Vagina (tissue), 2 donors: Measurements from ENCODE around the gene MED12L. TPM values are rescaled to one million over a fixed set of nuclear protein-coding genes. Genes with fewer than 3 reads are reported as not detected.

Experiments used
- DNase-seq, 2 donors: peaks; one replicate each; pipeline ENCODE4 v3.0.0-alpha.2; 2017; ENCODE audit errors: extremely low spot score in 2 of 2
- H3K27ac ChIP-seq: fragments of 200-600 bp; sonication (generic); one replicate; pipeline ENCODE4 v1.5.1; 2019
- H3K27me3 ChIP-seq: fragments of 200-600 bp; sonication (generic); one replicate; pipeline ENCODE4 v1.5.1; 2019
- H3K36me3 ChIP-seq, 2 donors: fragments of 200-600 bp; sonication (generic); one replicate each; pipeline ENCODE4 v1.5.1; 2017 to 2019
- H3K4me1 ChIP-seq: fragments of 200-600 bp; sonication (generic); one replicate; pipeline ENCODE4 v1.5.1; 2019
- H3K4me3 ChIP-seq, 2 donors: fragments of 200-600 bp; sonication (generic); 1 replicate in 1 of 2; 2 replicates in 1 of 2; pipeline ENCODE4 v1.5.1; 2016 to 2019
- H3K9me3 ChIP-seq: fragments of 200-600 bp; sonication (generic); one replicate; pipeline ENCODE4 v1.5.1; 2019
- POLR2A ChIP-seq, 2 donors: fragments of 450-650 bp; IDR thresholded peaks; one replicate each; pipeline ENCODE4 v1.6.1; 2017; ENCODE audit warnings: antibody characterized with exemption in 2 of 2, mild to moderate bottlenecking in 2 of 2, moderate library complexity in 2 of 2
- POLR2AphosphoS5 ChIP-seq, 2 donors: sonication (generic); formaldehyde crosslinking; IDR thresholded peaks; one replicate each; pipeline ENCODE4 v1.9.0; 2017; ENCODE audit warnings: antibody characterized with exemption in 2 of 2, mild to moderate bottlenecking in 2 of 2, low read depth in 1 of 2; ENCODE audit not compliant: insufficient read depth in 1 of 2
- intact Hi-C: fragments of 100-400 bp; cut with DNase I; formaldehyde crosslinking; loops from one replicate; pipeline ENCODE4 v1.15.1; 2023
- total RNA-seq: library from RNA; depleted of rRNA; stranded (reverse); fragments of >200 nt; gene quantifications from one replicate; pipeline ENCODE4 v1.2.3, GENCODE V29; 2016
- TF ChIP-seq, protein P1 (sequence below), 3 experiments: fragments of 450-650 bp in 2 of 3; fragments of 200-600 bp in 1 of 3; sonication (generic) in 1 of 3; IDR thresholded peaks; one replicate each; pipeline ENCODE4 v1.5.1; 2017 to 2019; ENCODE audit warnings: antibody characterized with exemption in 3 of 3, mild to moderate bottlenecking in 2 of 3, moderate library complexity in 2 of 3

The MED12L gene
- total RNA-seq, 1 donor from 2014 or later = 1.7 TPM

DNA sequence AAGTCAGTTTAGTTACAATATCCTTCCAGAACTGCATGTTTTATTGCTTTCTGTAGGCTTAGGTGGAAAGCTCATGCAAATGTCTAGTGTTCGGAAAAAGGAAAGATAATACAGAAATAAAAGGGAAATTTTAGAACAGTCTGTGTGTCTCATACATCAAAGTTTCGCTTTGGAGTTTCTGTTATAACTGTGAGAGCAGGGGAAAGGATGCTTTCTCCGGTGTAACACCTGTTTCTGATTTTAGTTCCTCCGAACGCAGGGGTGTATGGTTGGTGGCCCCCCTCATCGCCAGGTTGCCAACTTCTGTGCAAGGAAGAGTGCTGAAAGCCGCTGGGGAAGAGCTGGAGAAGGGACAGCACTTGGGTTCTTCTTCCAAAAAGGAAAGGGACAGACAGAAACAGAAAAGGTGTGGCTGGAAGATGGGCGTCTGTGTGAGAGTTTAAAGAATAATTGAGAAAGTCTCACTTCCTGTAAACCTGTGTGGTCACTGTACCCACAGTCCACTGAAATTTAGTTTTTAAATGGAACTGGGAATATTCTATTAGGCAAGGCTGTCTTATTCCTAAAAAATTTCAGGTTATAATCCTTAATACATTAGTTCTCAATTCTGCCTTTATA lies 292.4 kb downstream of the MED12L start:
- intact Hi-C loops = no loop called here
- H3K36me3 ChIP-seq = no peaks in the 10 kb centered on the region
- no peaks in the 10 kb centered on the region for H3K4me1 ChIP-seq
- no peak for TF ChIP-seq POLR2A (IDR thresholded peaks at IDR 0.05)
- TF ChIP-seq POLR2AphosphoS5 (IDR thresholded peaks at IDR 0.05; ENCODE audit: insufficient read depth in 1 of 2, low read depth in 1 of 2) = no peak
- TF ChIP-seq, protein P1, sequence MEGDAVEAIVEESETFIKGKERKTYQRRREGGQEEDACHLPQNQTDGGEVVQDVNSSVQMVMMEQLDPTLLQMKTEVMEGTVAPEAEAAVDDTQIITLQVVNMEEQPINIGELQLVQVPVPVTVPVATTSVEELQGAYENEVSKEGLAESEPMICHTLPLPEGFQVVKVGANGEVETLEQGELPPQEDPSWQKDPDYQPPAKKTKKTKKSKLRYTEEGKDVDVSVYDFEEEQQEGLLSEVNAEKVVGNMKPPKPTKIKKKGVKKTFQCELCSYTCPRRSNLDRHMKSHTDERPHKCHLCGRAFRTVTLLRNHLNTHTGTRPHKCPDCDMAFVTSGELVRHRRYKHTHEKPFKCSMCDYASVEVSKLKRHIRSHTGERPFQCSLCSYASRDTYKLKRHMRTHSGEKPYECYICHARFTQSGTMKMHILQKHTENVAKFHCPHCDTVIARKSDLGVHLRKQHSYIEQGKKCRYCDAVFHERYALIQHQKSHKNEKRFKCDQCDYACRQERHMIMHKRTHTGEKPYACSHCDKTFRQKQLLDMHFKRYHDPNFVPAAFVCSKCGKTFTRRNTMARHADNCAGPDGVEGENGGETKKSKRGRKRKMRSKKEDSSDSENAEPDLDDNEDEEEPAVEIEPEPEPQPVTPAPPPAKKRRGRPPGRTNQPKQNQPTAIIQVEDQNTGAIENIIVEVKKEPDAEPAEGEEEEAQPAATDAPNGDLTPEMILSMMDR (IDR thresholded peaks at IDR 0.05) = no peak
- H3K4me3 ChIP-seq = no peak overlapping the region
- H3K27me3 ChIP-seq = no peaks in the 10 kb centered on the region
- no peaks in the 10 kb centered on the region for H3K9me3 ChIP-seq
- H3K27ac ChIP-seq = no peak overlapping the region
- DNase-seq = no peak

- intact Hi-C loops = no loop called here
- TF ChIP-seq POLR2AphosphoS5 (IDR thresholded peaks at IDR 0.05; ENCODE audit: insufficient read depth in 1 of 2, low read depth in 1 of 2) = no peak
- no peak for TF ChIP-seq POLR2A (IDR thresholded peaks at IDR 0.05)
- TF ChIP-seq, protein P1 (IDR thresholded peaks at IDR 0.05) = peak in 1 of 3 experiments; percentile 15
- no peak for DNase-seq
- Histone ChIP-seq H3K4me1 (no peaks in the 10 kb centered on the region), H3K27me3 (no peaks in the 10 kb centered on the region), H3K27ac (no peak overlapping the region), H3K4me3 (no peak overlapping the region), H3K36me3 (no peaks in the 10 kb centered on the region), H3K9me3 (no peaks in the 10 kb centered on the region)
Observed at GRCh38 chr3:151379083-151379734, 293.7 kb downstream of the MED12L start.

GRCh38 chr3:151382671-151383070 lies 297.2 kb downstream of the MED12L start:
- no peaks in the 10 kb centered on the region for H3K9me3 ChIP-seq
- TF ChIP-seq POLR2AphosphoS5 (IDR thresholded peaks at IDR 0.05; ENCODE audit: insufficient read depth in 1 of 2, low read depth in 1 of 2) (no peak), POLR2A (IDR thresholded peaks at IDR 0.05) (no peak)
- H3K4me1 ChIP-seq = no peaks in the 10 kb centered on the region
- intact Hi-C loops = no loop called here
- H3K36me3 ChIP-seq = no peaks in the 10 kb centered on the region
- no peak overlapping the region for H3K27ac ChIP-seq
- DNase-seq = no peak
- H3K4me3 ChIP-seq = no peak overlapping the region
- no peaks in the 10 kb centered on the region for H3K27me3 ChIP-seq

DNA sequence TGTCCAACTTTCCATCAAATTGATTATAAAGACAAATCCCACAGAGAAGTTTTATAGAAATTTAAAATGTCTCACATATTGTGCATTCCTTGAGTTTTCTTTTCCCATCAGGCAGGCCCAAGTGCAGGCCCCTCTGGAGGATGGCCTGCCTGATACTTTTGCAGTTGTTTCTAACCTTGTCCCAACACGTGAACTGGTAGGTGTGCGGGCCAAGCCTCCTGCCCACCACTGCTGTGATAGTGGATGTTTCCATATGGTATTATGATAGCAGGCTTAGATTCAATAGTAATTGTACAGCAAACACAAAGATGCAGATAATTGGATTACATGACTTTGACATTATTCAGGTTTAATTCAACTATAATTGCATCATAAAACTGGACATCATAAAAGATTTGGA lies 297.6 kb downstream of the MED12L start:
- Histone ChIP-seq H3K27me3 (no peaks in the 10 kb centered on the region), H3K4me1 (no peaks in the 10 kb centered on the region), H3K4me3 (no peak overlapping the region), H3K9me3 (no peaks in the 10 kb centered on the region), H3K27ac (no peak overlapping the region), H3K36me3 (no peaks in the 10 kb centered on the region)
- TF ChIP-seq POLR2A (IDR thresholded peaks at IDR 0.05) = no peak
- TF ChIP-seq, protein P1 (IDR thresholded peaks at IDR 0.05) = no peak
- TF ChIP-seq POLR2AphosphoS5 (IDR thresholded peaks at IDR 0.05; ENCODE audit: insufficient read depth in 1 of 2, low read depth in 1 of 2) = no peak
- intact Hi-C loops = no loop called here
- DNase-seq = no peak

DNA sequence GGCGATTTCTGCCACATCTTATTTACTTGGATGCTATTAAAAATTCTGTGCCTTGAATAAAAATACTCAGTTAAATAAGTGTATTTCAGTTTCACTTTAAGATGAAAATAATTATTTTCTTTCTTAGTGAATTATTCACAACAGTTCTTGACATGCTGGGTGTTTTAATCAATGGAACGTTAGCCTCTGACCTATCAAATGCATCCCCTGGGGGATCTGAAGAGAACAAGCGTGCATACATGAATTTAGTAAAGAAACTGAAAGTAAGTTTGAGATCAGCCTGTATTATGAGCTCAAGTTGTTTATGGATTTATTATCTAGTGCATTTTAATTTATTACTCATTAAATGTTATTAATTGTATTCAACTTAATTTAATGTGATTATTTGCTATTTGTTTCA lies 298.5 kb downstream of the MED12L start:
- TF ChIP-seq POLR2A (IDR thresholded peaks at IDR 0.05) (no peak), POLR2AphosphoS5 (IDR thresholded peaks at IDR 0.05; ENCODE audit: insufficient read depth in 1 of 2, low read depth in 1 of 2) (no peak)
- TF ChIP-seq, protein P1 (IDR thresholded peaks at IDR 0.05) = no peak
- no peak overlapping the region for H3K27ac ChIP-seq
- no peaks in the 10 kb centered on the region for H3K4me1 ChIP-seq
- no peak for DNase-seq
- no peaks in the 10 kb centered on the region for H3K9me3 ChIP-seq
- no peaks in the 10 kb centered on the region for H3K27me3 ChIP-seq
- H3K4me3 ChIP-seq = peak overlapping the region in 1 of 2 donors; percentile 25
- H3K36me3 ChIP-seq = no peaks in the 10 kb centered on the region
- intact Hi-C loops = no loop called here
